ENCODE results near the gene LSP1.

- TF ChIP-seq EZH2 (IDR thresholded peaks at IDR 0.05; ENCODE audit: low read length, missing control alignments) (no peak), CTCF (conservative IDR thresholded peaks at IDR 0.05 in 1 of 2, IDR thresholded peaks at IDR 0.05 in 1 of 2; ENCODE audit: low read depth in 1 of 2, low read length in 2 of 2) (no peak)
These were observed 43.6 kb downstream of the LSP1 start for GRCh38 chr11:1896468-1896867.

All from fibroblast of lung (primary cell).